GM12878 (cell line): Measurements from ENCODE around the gene ACAP2. TPM values are rescaled to one million over a fixed set of nuclear protein-coding genes. Genes with fewer than 3 reads are reported as not detected.

Experiments
- ATAC-seq: fragments of 200-7000 bp; cut with Tn5 transposase; 3 replicates; pipeline ENCODE4 v1.9.1; 2020; ENCODE audit warnings: mild to moderate bottlenecking, moderate library complexity
- BruUV-seq: library from RNA; stranded (reverse); fragments of 400-500 nt; replicated peaks from 2 replicates; lab custom pipeline; 2021; lab: Mats Ljungman, UMichigan
- CTCF ChIA-PET: fragments of 300-600 bp; sonication (Branson Sonifier 250); formaldehyde crosslinking; extraction: SDS; loops from one replicate; lab custom pipeline; 2021; ENCODE audit warnings: inconsistent platforms; lab: Yijun Ruan, JAX
- POLR2A ChIA-PET: fragments of 350-600 bp; formaldehyde crosslinking; extraction: SDS; loops from one replicate; lab custom pipeline; 2021; ENCODE audit warnings: inconsistent platforms; lab: Charles Lee
- RAD21 ChIA-PET: fragments of 300-600 bp; sonication (Branson Sonifier 250); formaldehyde crosslinking; loops from one replicate; lab custom pipeline; 2023; ENCODE audit warnings: antibody characterized with exemption; ENCODE audit not compliant: unreplicated experiment; lab: Charles Lee
- SMC1A ChIA-PET: fragments of 300-600 bp; sonication (Branson Sonifier 250); formaldehyde crosslinking; loops from one replicate; lab custom pipeline; 2023; ENCODE audit not compliant: unreplicated experiment, uncharacterized antibody; lab: Charles Lee
- DNase-seq: peaks from one replicate; pipeline ENCODE4 v3.0.0-alpha.2; 2011; ENCODE audit warnings: low read depth, low spot score
- FAIRE-seq: peaks from 3 replicates; lab custom pipeline; 2011; peaks lifted over from hg19 to GRCh38; lab: Jason Lieb, UNC
- H2AFZ ChIP-seq: 2 replicates; pipeline ENCODE4 v1.6.0; 2011; ENCODE audit warnings: low read depth, low read length, control low read depth; ENCODE audit not compliant: control insufficient read depth
- H3K27ac ChIP-seq: 2 replicates; pipeline ENCODE4 v1.5.1; 2011; ENCODE audit warnings: control low read depth; ENCODE audit not compliant: control insufficient read depth, insufficient read depth
- H3K27me3 ChIP-seq, 2 experiments: replicated peaks in 1 of 2; 2 replicates each; pipeline versions ENCODE4 v1.6.0 to v1.6.1; 2011; ENCODE audit warnings: low read length in 1 of 2; ENCODE audit not compliant: control insufficient read depth in 2 of 2, insufficient read depth in 2 of 2
- H3K36me3 ChIP-seq, 2 experiments: 2 replicates each; pipeline ENCODE4 v1.5.1; 2011; ENCODE audit warnings: low read length in 1 of 2; ENCODE audit not compliant: control insufficient read depth in 2 of 2, insufficient read depth in 2 of 2
- H3K4me1 ChIP-seq: 2 replicates; pipeline ENCODE4 v1.6.1; 2011; ENCODE audit warnings: mild to moderate bottlenecking, low read length, moderate library complexity, mixed read lengths; ENCODE audit not compliant: control insufficient read depth, insufficient read depth
- H3K4me2 ChIP-seq: 2 replicates; pipeline ENCODE4 v1.6.0; 2011; ENCODE audit warnings: control low read depth; ENCODE audit not compliant: control insufficient read depth, insufficient read depth
- H3K4me3 ChIP-seq: fragments of 200-600 bp; sonication (generic); 2 replicates; pipeline ENCODE4 v1.5.1; 2016
- H3K79me2 ChIP-seq: 2 replicates; pipeline ENCODE4 v1.6.0; 2011; ENCODE audit warnings: low read length; ENCODE audit not compliant: control insufficient read depth, insufficient read depth
- H3K9ac ChIP-seq: 2 replicates; pipeline ENCODE4 v1.8.0; 2011; ENCODE audit warnings: low read length, control low read depth, mixed read lengths; ENCODE audit not compliant: control insufficient read depth, insufficient read depth
- H3K9me3 ChIP-seq: replicated peaks from 3 replicates; pipeline ENCODE4 v1.5.1; 2011; ENCODE audit warnings: mild to moderate bottlenecking, low read length; ENCODE audit not compliant: control insufficient read depth, insufficient read depth
- H4K20me1 ChIP-seq: 2 replicates; pipeline ENCODE4 v1.6.0; 2011; ENCODE audit not compliant: control insufficient read depth, insufficient read depth
- ATF2 ChIP-seq: IDR thresholded peaks from 2 replicates; pipeline ENCODE4 v1.6.1; 2012; ENCODE audit warnings: low read length, inconsistent platforms
- EGR1 ChIP-seq, 2 experiments: IDR thresholded peaks; 1 replicate in 1 of 2; 2 replicates in 1 of 2; pipeline ENCODE4 v1.6.1; 2011 to 2012; ENCODE audit warnings: low read depth in 2 of 2, low read length in 2 of 2, borderline replicate concordance in 1 of 2, mild to moderate bottlenecking in 1 of 2, moderate library complexity in 1 of 2
- EP300 ChIP-seq, 2 experiments: fragments of 150-350 bp in 1 of 2; IDR thresholded peaks; 2 replicates each; pipeline ENCODE4 v1.6.1; 2011 to 2012; ENCODE audit warnings: low read depth in 2 of 2, low read length in 2 of 2, borderline replicate concordance in 1 of 2, improper control_type of control experiment in 1 of 2, inconsistent platforms in 1 of 2; ENCODE audit not compliant: control insufficient read depth in 1 of 2
- FOXM1 ChIP-seq: IDR thresholded peaks from 2 replicates; pipeline ENCODE4 v1.6.1; 2012; ENCODE audit warnings: low read depth, mild to moderate bottlenecking, inconsistent platforms, low read length, moderate library complexity
- IRF3 ChIP-seq: fragments of 450-650 bp; IDR thresholded peaks from 2 replicates; pipeline ENCODE4 v1.6.1; 2014; ENCODE audit warnings: mild to moderate bottlenecking
- MXI1 ChIP-seq: fragments of 150-350 bp; IDR thresholded peaks from 2 replicates; pipeline ENCODE4 v1.6.1; 2011; ENCODE audit warnings: low read depth, mild to moderate bottlenecking, inconsistent platforms, low read length, improper control_type of control experiment
- POU2F2 ChIP-seq: IDR thresholded peaks from 3 replicates; pipeline ENCODE4 v1.6.1; 2011; ENCODE audit warnings: low read depth, mild to moderate bottlenecking, low read length, borderline replicate concordance
- RAD51 ChIP-seq: fragments of 450-650 bp; IDR thresholded peaks from 2 replicates; pipeline ENCODE4 v1.6.1; 2016; ENCODE audit warnings: moderate library complexity, mild to moderate bottlenecking, inconsistent platforms
- USF1 ChIP-seq: IDR thresholded peaks from 2 replicates; pipeline ENCODE4 v1.6.1; 2011; ENCODE audit warnings: borderline replicate concordance, low read depth, mild to moderate bottlenecking, moderate library complexity, mixed read lengths, low read length; ENCODE audit not compliant: insufficient read depth; ENCODE audit errors: extremely low read length
- USF2 ChIP-seq: IDR thresholded peaks from 2 replicates; pipeline ENCODE4 v1.6.1; 2011; ENCODE audit warnings: low read depth, low read length, improper control_type of control experiment, borderline replicate concordance
- ZZZ3 ChIP-seq: IDR thresholded peaks from 2 replicates; pipeline ENCODE4 v1.6.1; 2011; ENCODE audit warnings: low read depth; ENCODE audit not compliant: control insufficient read depth, insufficient read length
- WGBS: methylation state at CpG from one replicate; pipeline ENCODE4 v1.1.6; 2016; ENCODE audit warnings: low lambda C conversion rate; ENCODE audit not compliant: insufficient replicate concordance, insufficient coverage; ENCODE audit errors: missing lambda C conversion rate; 5-methylcytosine and 5-hydroxymethylcytosine counted together
- in situ Hi-C: fragments of 300-500 bp; cut with MboI; formaldehyde crosslinking; loops from 9 replicates; pipeline ENCODE4 v1.14.3; 2018; ENCODE audit warnings: mixed read lengths
- intact Hi-C: fragments of 100-400 bp; cut with micrococcal nuclease; formaldehyde crosslinking; loops from one replicate; pipeline ENCODE4 v1.14.2; 2022; ENCODE audit not compliant: unreplicated experiment
- polyA plus RNA-seq, 11 experiments: library from polyadenylated mRNA; depleted of rRNA in 4 of 11; unstranded in 6 of 11; stranded (reverse) in 5 of 11; fragments of >200 nt; fragmentation: Nextera tagmentation in 4 of 11; fragmentation: Illumina TruSeq in 1 of 11; extraction: Ambion mirVana in 4 of 11; extraction: Trizol in 1 of 11; gene quantifications; 1 replicate in 1 of 11; 2 replicates in 10 of 11; pipeline versions ENCODE4 v1.2.1 to v1.2.3, GENCODE V29; 2011 to 2016; ENCODE audit warnings: inconsistent platforms in 2 of 11, missing spikeins in 2 of 11, low read depth in 1 of 11
- total RNA-seq, 4 experiments: library from RNA; depleted of rRNA in 3 of 4; stranded (reverse); fragments of >200 nt in 3 of 4; fragmentation: Illumina TruSeq in 1 of 4; extraction: Trizol in 1 of 4; gene quantifications; 2 replicates each; pipeline versions ENCODE4 v1.2.1 to v1.2.3, GENCODE V29; 2013 to 2021
- TF ChIP-seq, protein P1 (sequence below): IDR thresholded peaks from 2 replicates; pipeline ENCODE4 v1.6.1; 2012; ENCODE audit warnings: low read depth, low read length, improper control_type of control experiment
- TF ChIP-seq, protein P2 (sequence below): fragments of 450-650 bp; formaldehyde crosslinking; IDR thresholded peaks from 2 replicates; pipeline ENCODE4 v1.5.0; 2022; ENCODE audit warnings: mild to moderate bottlenecking, missing genetic modification characterization

ACAP2 gene
- total and polyA plus RNA-seq, 10 of the 15 experiments (the other 5 are each of a cell fraction or from before 2014, with no cell fraction given): 7.1 to 53.8 (median 35.7) TPM

DNA sequence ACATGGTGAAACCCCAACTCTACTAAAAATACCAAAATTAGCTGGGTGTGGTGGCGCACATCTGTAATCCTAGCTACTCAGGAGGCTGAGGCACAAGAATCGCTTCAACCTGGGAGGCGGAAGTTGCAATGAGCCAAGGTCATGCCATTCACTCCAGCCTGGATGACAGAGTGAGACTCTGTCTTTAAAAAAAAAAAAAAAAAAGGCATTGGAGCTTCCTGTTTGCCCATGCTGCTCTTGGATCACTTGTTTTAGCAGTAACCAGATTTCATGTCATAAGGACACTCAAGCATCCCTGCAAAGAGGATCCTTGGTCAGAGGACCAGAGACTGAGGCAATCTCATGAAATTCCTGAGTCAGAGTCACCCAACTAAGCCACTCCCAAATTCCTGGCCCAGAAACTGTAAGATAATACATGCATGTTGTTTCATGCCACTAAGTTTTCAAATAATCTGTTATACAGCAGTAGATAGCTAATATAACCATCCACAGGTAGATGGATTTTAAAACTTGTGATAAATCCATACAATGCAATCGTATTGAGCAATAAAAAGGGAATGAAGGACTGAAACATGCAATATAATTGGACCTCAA is 89.8 kb downstream of the ACAP2 start:
- intact Hi-C loops: no loop called here
- POLR2A ChIA-PET: no interaction called here
- 100% methylated on average over 4 of the region's 4 CpGs for WGBS
- no peaks in the 10 kb centered on the region for H3K4me1 ChIP-seq
- SMC1A ChIA-PET: no interaction called here
- no peak overlapping the region for H2AFZ ChIP-seq
- no peak for ATAC-seq
- H4K20me1 ChIP-seq: no peaks in the 10 kb centered on the region
- H3K36me3 ChIP-seq: peaks cover 0 to 2% of the 10 kb centered on the region in 2 experiments; a peak in 3 of 4 replicates
- no TSS peak for BruUV-seq
- in situ Hi-C loops: no loop called here
- H3K27me3 ChIP-seq: no peaks in the 10 kb centered on the region
- no peak overlapping the region for H3K9ac ChIP-seq
- H3K79me2 ChIP-seq: no peaks in the 10 kb centered on the region; the same call in 1 of the 2 replicates
- no peak for FAIRE-seq
- H3K9me3 ChIP-seq: no peaks in the 10 kb centered on the region
- H3K4me3 ChIP-seq: no peak overlapping the region
- H3K4me2 ChIP-seq: no peak overlapping the region
- no peak overlapping the region for H3K27ac ChIP-seq
- CTCF ChIA-PET: no interaction called here
- no peak for DNase-seq
- RAD21 ChIA-PET: interaction anchor here (0.6 kb wide), 1 partner anchor 88 kb away, joined by 4 read pairs; no protein-coding TSS in a partner anchor
- TF ChIP-seq ATF2 (no peak), EP300 (IDR thresholded peaks at IDR 0.05; ENCODE audit: borderline replicate concordance in 1 of 2, control insufficient read depth in 1 of 2, low read depth in 2 of 2, low read length in 2 of 2) (no peak), IRF3 (no peak), RAD51 (no peak), MXI1 (no peak), EGR1 (IDR thresholded peaks at IDR 0.05; ENCODE audit: borderline replicate concordance in 1 of 2, low read depth in 2 of 2, low read length in 2 of 2) (no peak), USF2 (no peak), ZZZ3 (no peak), POU2F2 (no peak), FOXM1 (no peak), USF1 (no peak)
- TF ChIP-seq, protein P1, sequence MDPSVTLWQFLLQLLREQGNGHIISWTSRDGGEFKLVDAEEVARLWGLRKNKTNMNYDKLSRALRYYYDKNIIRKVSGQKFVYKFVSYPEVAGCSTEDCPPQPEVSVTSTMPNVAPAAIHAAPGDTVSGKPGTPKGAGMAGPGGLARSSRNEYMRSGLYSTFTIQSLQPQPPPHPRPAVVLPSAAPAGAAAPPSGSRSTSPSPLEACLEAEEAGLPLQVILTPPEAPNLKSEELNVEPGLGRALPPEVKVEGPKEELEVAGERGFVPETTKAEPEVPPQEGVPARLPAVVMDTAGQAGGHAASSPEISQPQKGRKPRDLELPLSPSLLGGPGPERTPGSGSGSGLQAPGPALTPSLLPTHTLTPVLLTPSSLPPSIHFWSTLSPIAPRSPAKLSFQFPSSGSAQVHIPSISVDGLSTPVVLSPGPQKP: no peak
- TF ChIP-seq, protein P2, sequence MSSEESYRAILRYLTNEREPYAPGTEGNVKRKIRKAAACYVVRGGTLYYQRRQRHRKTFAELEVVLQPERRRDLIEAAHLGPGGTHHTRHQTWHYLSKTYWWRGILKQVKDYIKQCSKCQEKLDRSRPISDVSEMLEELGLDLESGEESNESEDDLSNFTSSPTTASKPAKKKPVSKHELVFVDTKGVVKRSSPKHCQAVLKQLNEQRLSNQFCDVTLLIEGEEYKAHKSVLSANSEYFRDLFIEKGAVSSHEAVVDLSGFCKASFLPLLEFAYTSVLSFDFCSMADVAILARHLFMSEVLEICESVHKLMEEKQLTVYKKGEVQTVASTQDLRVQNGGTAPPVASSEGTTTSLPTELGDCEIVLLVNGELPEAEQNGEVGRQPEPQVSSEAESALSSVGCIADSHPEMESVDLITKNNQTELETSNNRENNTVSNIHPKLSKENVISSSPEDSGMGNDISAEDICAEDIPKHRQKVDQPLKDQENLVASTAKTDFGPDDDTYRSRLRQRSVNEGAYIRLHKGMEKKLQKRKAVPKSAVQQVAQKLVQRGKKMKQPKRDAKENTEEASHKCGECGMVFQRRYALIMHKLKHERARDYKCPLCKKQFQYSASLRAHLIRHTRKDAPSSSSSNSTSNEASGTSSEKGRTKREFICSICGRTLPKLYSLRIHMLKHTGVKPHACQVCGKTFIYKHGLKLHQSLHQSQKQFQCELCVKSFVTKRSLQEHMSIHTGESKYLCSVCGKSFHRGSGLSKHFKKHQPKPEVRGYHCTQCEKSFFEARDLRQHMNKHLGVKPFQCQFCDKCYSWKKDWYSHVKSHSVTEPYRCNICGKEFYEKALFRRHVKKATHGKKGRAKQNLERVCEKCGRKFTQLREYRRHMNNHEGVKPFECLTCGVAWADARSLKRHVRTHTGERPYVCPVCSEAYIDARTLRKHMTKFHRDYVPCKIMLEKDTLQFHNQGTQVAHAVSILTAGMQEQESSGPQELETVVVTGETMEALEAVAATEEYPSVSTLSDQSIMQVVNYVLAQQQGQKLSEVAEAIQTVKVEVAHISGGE (CRISPR knock-in tag): no peak
